ENCODE results near the gene GSAP.

- TF ChIP-seq CTCF (IDR thresholded peaks at IDR 0.05) (no peak), POLR2A (IDR thresholded peaks at IDR 0.05; ENCODE audit: low read depth) (no peak)
Observed at GRCh38 chr7:77353407-77353721, 62.8 kb downstream of the GSAP start.

All from esophagus muscularis mucosa (tissue), 3 donors.